OCI-LY3 (cell line): ENCODE results near the gene ZXDC.

Experiments used
- H2AFZ ChIP-seq: fragments of 200-600, 300-600 bp; shearing (Covaris generic); 2 replicates; pipeline ENCODE4 v1.6.0; 2014; ENCODE audit warnings: antibody characterized with exemption, low read depth, low read length
- H3K27ac ChIP-seq: fragments of 200-600, 300-600 bp; sonication (generic); 2 replicates; pipeline ENCODE4 v1.5.1; 2014; ENCODE audit warnings: mild to moderate bottlenecking, low read length, moderate library complexity, mixed read lengths
- H3K27me3 ChIP-seq: fragments of 200-600, 300-600 bp; sonication (generic); 2 replicates; pipeline ENCODE4 v1.6.1; 2014; ENCODE audit warnings: low read depth, low read length, mixed read lengths
- H3K36me3 ChIP-seq: fragments of 200-600, 300-600 bp; sonication (generic); replicated peaks from 2 replicates; pipeline ENCODE3; 2014; ENCODE audit warnings: low read depth, low read length, mixed read lengths
- H3K4me1 ChIP-seq: fragments of 300-600, 200-600 bp; sonication (generic); 2 replicates; pipeline ENCODE4 v1.6.1; 2014; ENCODE audit warnings: low read length, mixed read lengths
- H3K4me2 ChIP-seq: fragments of 200-600, 300-600 bp; sonication (generic); 2 replicates; pipeline ENCODE4 v1.6.1; 2014; ENCODE audit warnings: low read length, mixed read lengths
- H3K4me3 ChIP-seq: fragments of 300-600, 200-600 bp; sonication (generic); 2 replicates; pipeline ENCODE4 v1.5.1; 2014; ENCODE audit warnings: antibody characterized with exemption, mild to moderate bottlenecking, low read length, moderate library complexity
- H3K79me2 ChIP-seq: fragments of 300-600, 200-600 bp; shearing (Covaris generic); 2 replicates; pipeline ENCODE4 v1.6.1; 2014; ENCODE audit warnings: mild to moderate bottlenecking, low read length, mixed read lengths
- H3K9ac ChIP-seq: fragments of 300-600, 200-600 bp; shearing (Covaris generic); 2 replicates; pipeline ENCODE4 v1.6.0; 2014; ENCODE audit warnings: mild to moderate bottlenecking, low read length, moderate library complexity
- H3K9me3 ChIP-seq: fragments of 200-600, 300-600 bp; shearing (Covaris generic); 2 replicates; pipeline ENCODE4 v1.6.1; 2014; ENCODE audit warnings: low read length, mixed read lengths; ENCODE audit not compliant: insufficient read depth
- H4K20me1 ChIP-seq: fragments of 200-600, 300-600 bp; sonication (generic); 2 replicates; pipeline ENCODE4 v1.6.1; 2016; ENCODE audit warnings: low read length, mixed read lengths; ENCODE audit not compliant: insufficient read depth
- EZH2phosphoT487 ChIP-seq: fragments of 200-600 bp; shearing (Covaris generic); IDR thresholded peaks from 2 replicates; pipeline ENCODE4 v1.6.1; 2018; ENCODE audit warnings: antibody characterized with exemption, mixed run types, low read depth
- TF ChIP-seq, protein P1 (sequence below): fragments of 200-600, 300-600 bp; sonication (generic); IDR thresholded peaks from 2 replicates; pipeline ENCODE4 v1.5.1; 2014; ENCODE audit warnings: antibody characterized with exemption, low read length, low read depth

The ZXDC gene

GRCh38 chr3:126440709-126440995 is 35.0 kb downstream of the ZXDC start:
- H3K79me2 ChIP-seq = no peaks in the 10 kb centered on the region
- no peak overlapping the region for H3K9ac ChIP-seq
- H3K27ac ChIP-seq = no peak overlapping the region
- TF ChIP-seq, protein P1, sequence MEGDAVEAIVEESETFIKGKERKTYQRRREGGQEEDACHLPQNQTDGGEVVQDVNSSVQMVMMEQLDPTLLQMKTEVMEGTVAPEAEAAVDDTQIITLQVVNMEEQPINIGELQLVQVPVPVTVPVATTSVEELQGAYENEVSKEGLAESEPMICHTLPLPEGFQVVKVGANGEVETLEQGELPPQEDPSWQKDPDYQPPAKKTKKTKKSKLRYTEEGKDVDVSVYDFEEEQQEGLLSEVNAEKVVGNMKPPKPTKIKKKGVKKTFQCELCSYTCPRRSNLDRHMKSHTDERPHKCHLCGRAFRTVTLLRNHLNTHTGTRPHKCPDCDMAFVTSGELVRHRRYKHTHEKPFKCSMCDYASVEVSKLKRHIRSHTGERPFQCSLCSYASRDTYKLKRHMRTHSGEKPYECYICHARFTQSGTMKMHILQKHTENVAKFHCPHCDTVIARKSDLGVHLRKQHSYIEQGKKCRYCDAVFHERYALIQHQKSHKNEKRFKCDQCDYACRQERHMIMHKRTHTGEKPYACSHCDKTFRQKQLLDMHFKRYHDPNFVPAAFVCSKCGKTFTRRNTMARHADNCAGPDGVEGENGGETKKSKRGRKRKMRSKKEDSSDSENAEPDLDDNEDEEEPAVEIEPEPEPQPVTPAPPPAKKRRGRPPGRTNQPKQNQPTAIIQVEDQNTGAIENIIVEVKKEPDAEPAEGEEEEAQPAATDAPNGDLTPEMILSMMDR = no peak
- no peak for TF ChIP-seq EZH2phosphoT487
- no peak overlapping the region for H3K4me3 ChIP-seq
- no peaks in the 10 kb centered on the region for H3K27me3 ChIP-seq
- no peak overlapping the region for H3K4me2 ChIP-seq
- no peaks in the 10 kb centered on the region for H3K9me3 ChIP-seq
- no peaks in the 10 kb centered on the region for H4K20me1 ChIP-seq
- H2AFZ ChIP-seq = no peak overlapping the region
- no peaks in the 10 kb centered on the region for H3K36me3 ChIP-seq
- H3K4me1 ChIP-seq = no peaks in the 10 kb centered on the region

DNA sequence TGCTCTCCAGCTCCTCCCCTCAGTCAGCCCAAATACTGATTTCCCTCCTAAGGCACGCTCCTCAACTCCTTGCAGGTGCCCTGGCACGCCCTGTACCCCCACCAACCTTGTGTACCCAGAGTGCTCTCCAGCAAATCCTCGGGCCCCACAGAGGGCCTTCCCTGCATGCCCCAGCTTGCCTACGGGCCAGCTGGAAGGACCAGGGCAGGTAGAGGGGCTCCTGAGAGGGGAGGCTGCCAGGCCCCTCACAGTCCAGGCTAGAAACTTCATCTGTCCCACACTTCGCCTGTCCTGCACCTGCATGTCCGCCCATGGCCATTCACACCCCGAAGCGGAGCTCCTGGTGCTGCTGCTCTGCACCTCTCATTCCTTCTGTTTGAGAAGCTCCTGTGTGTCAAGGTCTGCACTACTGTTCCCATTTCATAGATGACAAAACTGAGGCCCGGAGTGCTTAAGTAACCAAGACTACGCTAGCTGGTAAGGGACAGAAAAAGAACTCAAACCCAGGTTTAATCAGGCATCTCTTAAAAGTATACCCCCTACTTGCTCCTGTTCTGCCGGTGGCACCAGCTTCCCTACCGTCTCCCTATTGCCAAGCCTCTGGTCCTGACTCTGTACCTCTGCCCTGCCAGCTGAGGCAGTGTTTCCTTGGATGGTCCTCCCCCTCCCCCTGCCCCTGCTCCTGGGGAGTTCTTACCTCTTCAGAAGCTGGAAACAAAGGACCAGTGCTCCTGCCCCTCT is 35.6 kb downstream of the ZXDC start:
- TF ChIP-seq, protein P1 = no peak
- TF ChIP-seq EZH2phosphoT487 = no peak
- H3K9me3 ChIP-seq = no peaks in the 10 kb centered on the region
- no peaks in the 10 kb centered on the region for H3K79me2 ChIP-seq
- no peaks in the 10 kb centered on the region for H3K36me3 ChIP-seq
- no peaks in the 10 kb centered on the region for H3K27me3 ChIP-seq
- H2AFZ ChIP-seq = no peak overlapping the region
- H4K20me1 ChIP-seq = no peaks in the 10 kb centered on the region
- no peaks in the 10 kb centered on the region for H3K4me1 ChIP-seq
- no peak overlapping the region for H3K4me3 ChIP-seq
- no peak overlapping the region for H3K4me2 ChIP-seq
- no peak overlapping the region for H3K27ac ChIP-seq
- no peak overlapping the region for H3K9ac ChIP-seq

- Histone ChIP-seq H4K20me1 (no peaks in the 10 kb centered on the region), H3K4me1 (no peaks in the 10 kb centered on the region)
Measured at GRCh38 chr3:126439346-126439967, 36.2 kb downstream of the ZXDC start.

GRCh38 chr3:126438746-126439145 is 36.9 kb downstream of the ZXDC start:
- Histone ChIP-seq H4K20me1 (no peaks in the 10 kb centered on the region), H3K4me2 (no peak overlapping the region), H3K9ac (no peak overlapping the region), H3K79me2 (no peaks in the 10 kb centered on the region), H3K36me3 (no peaks in the 10 kb centered on the region), H2AFZ (no peak overlapping the region), H3K4me3 (no peak overlapping the region), H3K27me3 (no peaks in the 10 kb centered on the region), H3K9me3 (no peaks in the 10 kb centered on the region), H3K27ac (no peak overlapping the region), H3K4me1 (no peaks in the 10 kb centered on the region)
- TF ChIP-seq, protein P1 = no peak

More at GRCh38 chr3:126439346-126439967, 36.2 kb downstream of the ZXDC start:
- Histone ChIP-seq H3K9me3 (no peaks in the 10 kb centered on the region), H2AFZ (no peak overlapping the region), H3K36me3 (no peaks in the 10 kb centered on the region), H3K79me2 (no peaks in the 10 kb centered on the region), H3K9ac (no peak overlapping the region), H3K27ac (no peak overlapping the region), H3K27me3 (no peaks in the 10 kb centered on the region), H3K4me3 (no peak overlapping the region), H3K4me2 (no peak overlapping the region)
- no peak for TF ChIP-seq EZH2phosphoT487
- TF ChIP-seq, protein P1 = no peak
